ENCODE data around the gene PRG2. TPM values are rescaled to one million over a fixed set of nuclear protein-coding genes. Genes with fewer than 3 reads are reported as not detected.
A peak's percentile ranks its signal among the peaks of the same experiment; 100 is the strongest.

PRG2 gene
- polyA plus RNA-seq, 3 donors = 1.1 TPM; not detected in 2

- Histone ChIP-seq H3K4me2 (replicated peaks; ENCODE audit: extremely low read depth, low read length, poor library complexity, severe bottlenecking) (no peak overlapping the region), H3K27ac (ENCODE audit: low read depth in 1 of 2, low read length in 2 of 2) (peak overlapping the region in 1 of 2 donors; percentile 66), H3K27me3 (ENCODE audit: control insufficient read depth in 2 of 2, insufficient read depth in 2 of 2, low read length in 2 of 2) (no peaks in the 10 kb centered on the region), H3K79me2 (ENCODE audit: insufficient read depth, low read length) (peaks cover 91% of the 10 kb centered on the region), H3K36me3 (replicated peaks in 1 of 2; ENCODE audit: control insufficient read depth in 1 of 2, insufficient read depth in 2 of 2, low read length in 2 of 2) (peaks cover 53 to 67% of the 10 kb centered on the region in 2 donors), H2AFZ (ENCODE audit: insufficient read depth, low read depth, low read length, poor library complexity, severe bottlenecking) (no peak overlapping the region), H3K9ac (ENCODE audit: insufficient read depth, low read length, poor library complexity, severe bottlenecking) (no peak overlapping the region), H4K20me1 (ENCODE audit: insufficient read depth, low read length) (peaks cover 63% of the 10 kb centered on the region), H3K4me3 (replicated peaks in 1 of 3; ENCODE audit: low read depth in 2 of 3, low read length in 3 of 3) (no peak overlapping the region), H3K9me3 (replicated peaks in 1 of 2; ENCODE audit: control insufficient read depth in 1 of 2, insufficient read depth in 1 of 2, low read length in 2 of 2) (no peaks in the 10 kb centered on the region), H3K4me1 (ENCODE audit: control insufficient read depth in 1 of 2, insufficient read depth in 2 of 2, low read length in 2 of 2) (peaks cover 38 to 48% of the 10 kb centered on the region in 2 donors)
- Mint-ChIP-seq H3K9me3 (peaks cover 0 to 1% (median 0%) of the 10 kb centered on the region in 7 donors), H3K27me3 (ENCODE audit: low read depth in 3 of 3) (peaks cover 0 to 2% (median 0%) of the 10 kb centered on the region in 3 donors), H3K4me3 (peak overlapping the region in 1 of 2 donors; percentile 1), H3K4me1 (peaks cover 56% of the 10 kb centered on the region), H3K27ac (peak overlapping the region in 6 of 7 donors; percentile 10 to 99 (median 90)), H3K36me3 (peaks cover 65 to 72% of the 10 kb centered on the region in 2 donors)
- intact Hi-C loops (cut with micrococcal nuclease) = no loop called here
- no CpG with 5 or more reads among the region's 4 CpGs for WGBS (ENCODE audit: insufficient coverage)
- no peak for DNase-seq
- TF ChIP-seq CTCF (IDR thresholded peaks at IDR 0.05) = no peak
Observed at GRCh38 chr11:57422669-57423068, 32.2 kb upstream of the PRG2 start.

- Histone ChIP-seq H3K36me3 (replicated peaks in 1 of 2; ENCODE audit: control insufficient read depth in 1 of 2, insufficient read depth in 2 of 2, low read length in 2 of 2) (peaks cover 62 to 76% of the 10 kb centered on the region in 2 donors), H3K4me1 (ENCODE audit: control insufficient read depth in 1 of 2, insufficient read depth in 2 of 2, low read length in 2 of 2) (peaks cover 31 to 40% of the 10 kb centered on the region in 2 donors), H3K9ac (ENCODE audit: insufficient read depth, low read length, poor library complexity, severe bottlenecking) (no peak overlapping the region), H3K4me3 (replicated peaks in 1 of 3; ENCODE audit: low read depth in 2 of 3, low read length in 3 of 3) (no peak overlapping the region), H3K27me3 (ENCODE audit: control insufficient read depth in 2 of 2, insufficient read depth in 2 of 2, low read length in 2 of 2) (no peaks in the 10 kb centered on the region), H3K4me2 (replicated peaks; ENCODE audit: extremely low read depth, low read length, poor library complexity, severe bottlenecking) (no peak overlapping the region), H3K27ac (ENCODE audit: low read depth in 1 of 2, low read length in 2 of 2) (peak overlapping the region in 1 of 2 donors; percentile 66), H4K20me1 (ENCODE audit: insufficient read depth, low read length) (peaks cover 71% of the 10 kb centered on the region), H3K9me3 (replicated peaks in 1 of 2; ENCODE audit: control insufficient read depth in 1 of 2, insufficient read depth in 1 of 2, low read length in 2 of 2) (no peaks in the 10 kb centered on the region), H3K79me2 (ENCODE audit: insufficient read depth, low read length) (peaks cover 97% of the 10 kb centered on the region), H2AFZ (ENCODE audit: insufficient read depth, low read depth, low read length, poor library complexity, severe bottlenecking) (no peak overlapping the region)
- H3K27ac Mint-ChIP-seq = peak overlapping the region in 4 of 7 donors; percentile 48 to 99 (median 76)
- no peak for TF ChIP-seq CTCF (IDR thresholded peaks at IDR 0.05)
- no peak for DNase-seq
- no peak overlapping the region for H3K4me3 Mint-ChIP-seq
- intact Hi-C loops (cut with micrococcal nuclease) = no loop called here
- H3K27me3 Mint-ChIP-seq (ENCODE audit: low read depth in 3 of 3) = peaks cover 0 to 2% (median 0%) of the 10 kb centered on the region in 3 donors
- peaks cover 0 to 2% (median 0%) of the 10 kb centered on the region in 7 donors for H3K9me3 Mint-ChIP-seq
- peaks cover 48% of the 10 kb centered on the region for H3K4me1 Mint-ChIP-seq
- peaks cover 74 to 81% of the 10 kb centered on the region in 2 donors for H3K36me3 Mint-ChIP-seq
Observed at GRCh38 chr11:57421805-57422204, 31.4 kb upstream of the PRG2 start.
